Measurements from ENCODE around the gene TRIM13. TPM values are rescaled to one million over a fixed set of nuclear protein-coding genes. Genes with fewer than 3 reads are reported as not detected.

Gene TRIM13
- total and polyA plus RNA-seq, 2 of the 13 experiments (the other 11 are each of a cell fraction or from before 2014, with no cell fraction given), result 22.0 to 24.4 TPM

DNA sequence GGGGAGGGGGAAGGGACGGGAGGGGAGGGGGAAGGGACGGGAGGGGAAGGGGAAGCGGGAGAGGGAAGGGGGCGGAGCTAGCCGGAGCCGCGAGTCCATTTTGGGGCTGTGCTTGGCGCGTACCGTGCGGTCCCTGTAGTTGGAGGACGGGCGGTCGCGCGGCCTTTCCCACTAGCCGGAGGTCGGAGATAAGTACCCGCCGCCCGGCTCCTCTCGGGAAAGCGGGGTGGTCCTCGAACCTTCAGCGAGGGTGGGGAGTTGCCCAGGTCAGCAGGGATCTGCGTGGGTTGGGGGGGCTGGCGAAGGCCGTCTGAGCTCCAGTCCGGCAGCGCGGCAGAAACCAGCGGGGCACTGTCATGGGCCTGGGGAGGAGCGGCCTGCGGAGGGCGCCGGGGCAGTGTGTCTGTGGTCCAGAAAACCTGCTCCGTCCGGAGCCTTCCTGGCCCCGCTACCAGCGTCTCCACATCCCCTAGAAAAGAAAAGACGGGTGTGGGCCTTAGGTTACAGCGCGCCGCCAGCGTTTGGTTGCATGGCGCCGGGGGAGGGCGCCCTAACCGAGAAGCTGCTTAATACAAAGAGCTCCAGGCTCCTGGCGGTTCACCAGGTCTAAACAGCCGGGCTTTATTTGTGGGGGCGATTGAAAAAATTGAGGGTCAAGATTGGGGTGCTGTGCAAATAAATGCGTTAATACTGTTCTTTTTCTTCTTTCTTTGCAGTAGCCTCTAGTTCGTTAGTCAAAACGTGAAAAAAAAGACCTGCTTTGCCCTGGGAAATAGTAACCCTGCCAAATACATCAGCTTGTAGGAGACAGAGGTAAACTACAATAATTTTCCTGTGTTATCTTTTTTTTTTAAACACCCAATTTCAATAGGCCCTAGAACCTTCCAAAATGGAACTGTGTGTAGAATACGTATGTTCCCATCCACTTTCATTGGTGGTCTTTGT, at the start of gene TRIM13 (continued):
- TF ChIP-seq ZMYM2 (CRISPR knock-in tag; IDR thresholded peaks at IDR 0.05) (no peak), KLF6 (CRISPR knock-in tag; IDR thresholded peaks at IDR 0.05) (peak; percentile 47; the same call in 1 of the 2 replicates), HMGA1 (CRISPR knock-in tag; conservative IDR thresholded peaks at IDR 0.05) (no peak), EEA1 (CRISPR knock-in tag; IDR thresholded peaks at IDR 0.05; ENCODE audit: borderline replicate concordance) (no peak), ZNF33B (CRISPR knock-in tag; IDR thresholded peaks at IDR 0.05) (peak; percentile 49; the same call in 1 of the 2 replicates), ATF7 (IDR thresholded peaks at IDR 0.05) (no peak), ATF7 (CRISPR knock-in tag; IDR thresholded peaks at IDR 0.05) (no peak), ZFX (CRISPR knock-in tag; IDR thresholded peaks at IDR 0.05; ENCODE audit: low read depth) (peak; percentile 91), PCBP2 (optimal IDR thresholded peaks at IDR 0.05; ENCODE audit: low read depth, low read length, poor library complexity, severe bottlenecking) (peak; percentile 52), RAD21 (CRISPR knock-in tag; IDR thresholded peaks at IDR 0.05) (peak; percentile 68), WIZ (CRISPR knock-in tag; IDR thresholded peaks at IDR 0.05) (no peak), SP4 (CRISPR knock-in tag; IDR thresholded peaks at IDR 0.05) (no peak), TAF15 (IDR thresholded peaks at IDR 0.05; ENCODE audit: low read depth, low read length, poor library complexity, severe bottlenecking) (peak; percentile 38), HDAC1 (CRISPR knock-in tag; IDR thresholded peaks at IDR 0.05) (peak; percentile 61)
- TF ChIP-seq, protein P1, sequence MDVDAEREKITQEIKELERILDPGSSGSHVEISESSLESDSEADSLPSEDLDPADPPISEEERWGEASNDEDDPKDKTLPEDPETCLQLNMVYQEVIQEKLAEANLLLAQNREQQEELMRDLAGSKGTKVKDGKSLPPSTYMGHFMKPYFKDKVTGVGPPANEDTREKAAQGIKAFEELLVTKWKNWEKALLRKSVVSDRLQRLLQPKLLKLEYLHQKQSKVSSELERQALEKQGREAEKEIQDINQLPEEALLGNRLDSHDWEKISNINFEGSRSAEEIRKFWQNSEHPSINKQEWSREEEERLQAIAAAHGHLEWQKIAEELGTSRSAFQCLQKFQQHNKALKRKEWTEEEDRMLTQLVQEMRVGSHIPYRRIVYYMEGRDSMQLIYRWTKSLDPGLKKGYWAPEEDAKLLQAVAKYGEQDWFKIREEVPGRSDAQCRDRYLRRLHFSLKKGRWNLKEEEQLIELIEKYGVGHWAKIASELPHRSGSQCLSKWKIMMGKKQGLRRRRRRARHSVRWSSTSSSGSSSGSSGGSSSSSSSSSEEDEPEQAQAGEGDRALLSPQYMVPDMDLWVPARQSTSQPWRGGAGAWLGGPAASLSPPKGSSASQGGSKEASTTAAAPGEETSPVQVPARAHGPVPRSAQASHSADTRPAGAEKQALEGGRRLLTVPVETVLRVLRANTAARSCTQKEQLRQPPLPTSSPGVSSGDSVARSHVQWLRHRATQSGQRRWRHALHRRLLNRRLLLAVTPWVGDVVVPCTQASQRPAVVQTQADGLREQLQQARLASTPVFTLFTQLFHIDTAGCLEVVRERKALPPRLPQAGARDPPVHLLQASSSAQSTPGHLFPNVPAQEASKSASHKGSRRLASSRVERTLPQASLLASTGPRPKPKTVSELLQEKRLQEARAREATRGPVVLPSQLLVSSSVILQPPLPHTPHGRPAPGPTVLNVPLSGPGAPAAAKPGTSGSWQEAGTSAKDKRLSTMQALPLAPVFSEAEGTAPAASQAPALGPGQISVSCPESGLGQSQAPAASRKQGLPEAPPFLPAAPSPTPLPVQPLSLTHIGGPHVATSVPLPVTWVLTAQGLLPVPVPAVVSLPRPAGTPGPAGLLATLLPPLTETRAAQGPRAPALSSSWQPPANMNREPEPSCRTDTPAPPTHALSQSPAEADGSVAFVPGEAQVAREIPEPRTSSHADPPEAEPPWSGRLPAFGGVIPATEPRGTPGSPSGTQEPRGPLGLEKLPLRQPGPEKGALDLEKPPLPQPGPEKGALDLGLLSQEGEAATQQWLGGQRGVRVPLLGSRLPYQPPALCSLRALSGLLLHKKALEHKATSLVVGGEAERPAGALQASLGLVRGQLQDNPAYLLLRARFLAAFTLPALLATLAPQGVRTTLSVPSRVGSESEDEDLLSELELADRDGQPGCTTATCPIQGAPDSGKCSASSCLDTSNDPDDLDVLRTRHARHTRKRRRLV (CRISPR knock-in tag; IDR thresholded peaks at IDR 0.05), result no peak
- TF ChIP-seq, protein P2, sequence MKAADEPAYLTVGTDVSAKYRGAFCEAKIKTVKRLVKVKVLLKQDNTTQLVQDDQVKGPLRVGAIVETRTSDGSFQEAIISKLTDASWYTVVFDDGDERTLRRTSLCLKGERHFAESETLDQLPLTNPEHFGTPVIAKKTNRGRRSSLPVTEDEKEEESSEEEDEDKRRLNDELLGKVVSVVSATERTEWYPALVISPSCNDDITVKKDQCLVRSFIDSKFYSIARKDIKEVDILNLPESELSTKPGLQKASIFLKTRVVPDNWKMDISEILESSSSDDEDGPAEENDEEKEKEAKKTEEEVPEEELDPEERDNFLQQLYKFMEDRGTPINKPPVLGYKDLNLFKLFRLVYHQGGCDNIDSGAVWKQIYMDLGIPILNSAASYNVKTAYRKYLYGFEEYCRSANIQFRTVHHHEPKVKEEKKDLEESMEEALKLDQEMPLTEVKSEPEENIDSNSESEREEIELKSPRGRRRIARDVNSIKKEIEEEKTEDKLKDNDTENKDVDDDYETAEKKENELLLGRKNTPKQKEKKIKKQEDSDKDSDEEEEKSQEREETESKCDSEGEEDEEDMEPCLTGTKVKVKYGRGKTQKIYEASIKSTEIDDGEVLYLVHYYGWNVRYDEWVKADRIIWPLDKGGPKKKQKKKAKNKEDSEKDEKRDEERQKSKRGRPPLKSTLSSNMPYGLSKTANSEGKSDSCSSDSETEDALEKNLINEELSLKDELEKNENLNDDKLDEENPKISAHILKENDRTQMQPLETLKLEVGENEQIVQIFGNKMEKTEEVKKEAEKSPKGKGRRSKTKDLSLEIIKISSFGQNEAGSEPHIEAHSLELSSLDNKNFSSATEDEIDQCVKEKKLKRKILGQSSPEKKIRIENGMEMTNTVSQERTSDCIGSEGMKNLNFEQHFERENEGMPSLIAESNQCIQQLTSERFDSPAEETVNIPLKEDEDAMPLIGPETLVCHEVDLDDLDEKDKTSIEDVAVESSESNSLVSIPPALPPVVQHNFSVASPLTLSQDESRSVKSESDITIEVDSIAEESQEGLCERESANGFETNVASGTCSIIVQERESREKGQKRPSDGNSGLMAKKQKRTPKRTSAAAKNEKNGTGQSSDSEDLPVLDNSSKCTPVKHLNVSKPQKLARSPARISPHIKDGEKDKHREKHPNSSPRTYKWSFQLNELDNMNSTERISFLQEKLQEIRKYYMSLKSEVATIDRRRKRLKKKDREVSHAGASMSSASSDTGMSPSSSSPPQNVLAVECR (CRISPR knock-in tag; IDR thresholded peaks at IDR 0.05; ENCODE audit: borderline replicate concordance), result peak; percentile 76
- TF ChIP-seq, protein P3, sequence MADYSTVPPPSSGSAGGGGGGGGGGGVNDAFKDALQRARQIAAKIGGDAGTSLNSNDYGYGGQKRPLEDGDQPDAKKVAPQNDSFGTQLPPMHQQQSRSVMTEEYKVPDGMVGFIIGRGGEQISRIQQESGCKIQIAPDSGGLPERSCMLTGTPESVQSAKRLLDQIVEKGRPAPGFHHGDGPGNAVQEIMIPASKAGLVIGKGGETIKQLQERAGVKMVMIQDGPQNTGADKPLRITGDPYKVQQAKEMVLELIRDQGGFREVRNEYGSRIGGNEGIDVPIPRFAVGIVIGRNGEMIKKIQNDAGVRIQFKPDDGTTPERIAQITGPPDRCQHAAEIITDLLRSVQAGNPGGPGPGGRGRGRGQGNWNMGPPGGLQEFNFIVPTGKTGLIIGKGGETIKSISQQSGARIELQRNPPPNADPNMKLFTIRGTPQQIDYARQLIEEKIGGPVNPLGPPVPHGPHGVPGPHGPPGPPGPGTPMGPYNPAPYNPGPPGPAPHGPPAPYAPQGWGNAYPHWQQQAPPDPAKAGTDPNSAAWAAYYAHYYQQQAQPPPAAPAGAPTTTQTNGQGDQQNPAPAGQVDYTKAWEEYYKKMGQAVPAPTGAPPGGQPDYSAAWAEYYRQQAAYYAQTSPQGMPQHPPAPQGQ (CRISPR knock-in tag; IDR thresholded peaks at IDR 0.05; ENCODE audit: borderline replicate concordance), result no peak
